ENCODE results near the gene MIEF2.

MIEF2 gene

DNA sequence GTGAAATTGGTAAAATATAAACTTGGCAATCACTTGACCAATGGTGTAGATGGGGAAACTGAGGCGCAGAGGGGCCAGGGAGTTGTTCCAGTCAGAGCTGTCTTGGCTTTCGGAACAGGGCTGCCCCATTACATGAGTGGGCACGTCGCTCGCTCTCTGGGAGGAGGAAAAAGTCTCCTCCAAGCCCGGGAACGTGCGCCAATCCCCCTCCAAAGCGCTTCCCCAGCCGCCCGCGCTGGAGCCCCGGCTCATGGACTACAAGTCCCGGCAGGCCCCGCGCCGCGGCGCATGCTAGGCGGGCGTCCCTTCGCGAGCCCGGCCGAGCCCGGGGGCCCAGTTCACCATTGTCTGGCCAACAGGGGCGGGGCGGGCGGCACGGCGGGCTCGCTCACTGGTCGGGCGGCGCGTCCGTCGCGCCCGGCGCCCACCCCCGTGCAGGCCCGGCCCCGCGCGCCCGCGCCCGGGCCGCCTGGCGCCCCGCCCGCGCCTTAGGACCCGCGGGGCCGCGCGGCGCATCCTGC is 35.3 kb upstream of the MIEF2 start, which contains the start of gene LLGL1:
LLGL1 (plus strand) TSS at position 515 of the 521 bp plus-strand sequence. CDS start 48 bp downstream, outside the sequence.
- peak within 1 kb of the TSS; percentile 88 for H3K4me3 ChIP-seq (ENCODE audit: low read depth, low read length)
- TF ChIP-seq, protein P1, sequence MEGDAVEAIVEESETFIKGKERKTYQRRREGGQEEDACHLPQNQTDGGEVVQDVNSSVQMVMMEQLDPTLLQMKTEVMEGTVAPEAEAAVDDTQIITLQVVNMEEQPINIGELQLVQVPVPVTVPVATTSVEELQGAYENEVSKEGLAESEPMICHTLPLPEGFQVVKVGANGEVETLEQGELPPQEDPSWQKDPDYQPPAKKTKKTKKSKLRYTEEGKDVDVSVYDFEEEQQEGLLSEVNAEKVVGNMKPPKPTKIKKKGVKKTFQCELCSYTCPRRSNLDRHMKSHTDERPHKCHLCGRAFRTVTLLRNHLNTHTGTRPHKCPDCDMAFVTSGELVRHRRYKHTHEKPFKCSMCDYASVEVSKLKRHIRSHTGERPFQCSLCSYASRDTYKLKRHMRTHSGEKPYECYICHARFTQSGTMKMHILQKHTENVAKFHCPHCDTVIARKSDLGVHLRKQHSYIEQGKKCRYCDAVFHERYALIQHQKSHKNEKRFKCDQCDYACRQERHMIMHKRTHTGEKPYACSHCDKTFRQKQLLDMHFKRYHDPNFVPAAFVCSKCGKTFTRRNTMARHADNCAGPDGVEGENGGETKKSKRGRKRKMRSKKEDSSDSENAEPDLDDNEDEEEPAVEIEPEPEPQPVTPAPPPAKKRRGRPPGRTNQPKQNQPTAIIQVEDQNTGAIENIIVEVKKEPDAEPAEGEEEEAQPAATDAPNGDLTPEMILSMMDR (IDR thresholded peaks at IDR 0.05; ENCODE audit: low read depth, low read length), result no peak

DNA sequence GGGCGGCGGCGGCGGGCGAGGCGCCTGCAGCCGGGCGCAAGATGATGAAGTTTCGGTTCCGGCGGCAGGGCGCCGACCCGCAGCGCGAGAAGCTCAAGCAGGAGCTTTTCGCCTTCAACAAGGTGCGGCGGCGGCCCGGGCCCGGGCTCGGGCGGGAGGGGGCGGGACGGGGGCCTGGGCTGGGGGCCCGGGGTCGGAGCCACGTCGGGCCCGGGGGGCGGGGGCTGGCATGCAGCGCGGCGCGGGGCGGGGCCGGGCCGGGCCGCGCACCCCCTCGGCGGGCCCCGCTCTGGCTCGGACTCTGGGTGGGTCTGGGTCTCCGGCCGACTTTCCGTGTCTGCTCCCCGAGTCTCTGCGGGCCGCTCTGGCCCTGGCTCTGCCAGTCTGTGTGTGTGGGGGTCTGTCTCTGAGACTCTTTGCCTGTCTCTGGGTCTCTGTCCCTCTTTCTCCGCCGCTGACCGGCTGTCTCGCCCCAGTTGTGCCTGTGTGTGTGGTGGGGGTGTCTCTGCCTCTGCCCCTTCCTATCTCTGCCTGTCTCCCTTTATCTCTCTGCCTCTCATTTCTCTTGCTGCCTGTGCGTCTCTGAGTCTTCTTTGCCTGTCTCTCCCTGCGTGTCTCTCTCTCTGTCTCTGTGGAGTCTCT is 34.7 kb upstream of the MIEF2 start:
- H3K4me3 ChIP-seq (ENCODE audit: low read depth, low read length), result peak overlapping the region; percentile 88
- TF ChIP-seq, protein P1 (IDR thresholded peaks at IDR 0.05; ENCODE audit: low read depth, low read length), result no peak

DNA sequence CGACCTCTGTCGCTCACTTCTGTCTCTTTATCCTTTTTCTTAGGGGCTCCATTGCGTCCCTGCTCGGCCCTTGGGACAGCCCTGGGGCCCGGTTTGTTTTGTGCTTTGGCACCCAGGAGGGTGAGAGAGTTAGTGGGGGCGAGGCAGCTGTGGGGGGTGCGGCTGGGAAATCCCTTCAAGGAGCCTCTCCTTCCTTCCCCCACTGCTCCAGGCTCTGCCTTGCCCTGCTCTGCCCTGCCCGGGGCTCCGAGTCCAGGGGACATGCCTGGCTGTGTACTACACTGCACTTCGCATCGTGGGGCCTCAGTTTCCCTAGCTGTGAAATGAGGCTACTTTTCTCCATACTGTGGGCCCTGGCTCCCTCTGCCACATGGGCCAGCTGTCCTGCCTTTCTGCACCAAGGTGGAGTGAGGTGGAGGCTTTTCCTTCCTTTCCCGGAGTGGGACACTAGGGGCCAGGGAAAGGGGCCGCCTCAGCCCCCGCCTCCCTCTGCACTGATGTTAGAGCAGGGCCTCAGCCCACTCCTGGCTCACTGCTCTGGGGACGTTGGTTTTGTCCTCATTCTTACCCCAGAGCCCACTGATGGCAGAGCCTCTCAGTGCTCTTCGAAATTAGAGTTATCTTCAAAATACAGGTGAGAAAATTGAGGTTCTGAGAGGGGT is 34.0 kb upstream of the MIEF2 start:
- TF ChIP-seq, protein P1 (IDR thresholded peaks at IDR 0.05; ENCODE audit: low read depth, low read length), result no peak
- H3K4me3 ChIP-seq (ENCODE audit: low read depth, low read length), result peak overlapping the region; percentile 88

DNA sequence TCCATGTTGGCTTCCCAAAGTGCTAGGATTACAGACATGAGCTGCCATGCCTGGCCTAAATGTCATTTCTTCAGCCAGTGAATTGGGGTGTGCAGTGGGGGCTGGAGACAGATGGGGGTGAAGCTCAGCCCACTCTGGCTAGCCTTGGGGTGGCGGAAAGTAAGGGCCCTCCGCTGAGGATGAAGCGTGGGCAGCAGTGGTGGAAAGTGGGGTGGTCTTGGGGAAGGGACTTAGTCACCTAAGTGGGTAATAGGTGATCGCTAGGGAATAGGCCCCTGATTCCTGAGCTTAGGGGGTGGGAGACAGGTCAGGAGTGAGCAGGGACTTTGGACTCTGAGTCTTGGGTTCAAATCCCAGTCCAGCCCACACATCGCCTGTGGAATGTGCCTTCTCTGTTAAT is 32.8 kb upstream of the MIEF2 start:
- H3K4me3 ChIP-seq (ENCODE audit: low read depth, low read length), result no peak overlapping the region
- TF ChIP-seq, protein P1 (IDR thresholded peaks at IDR 0.05; ENCODE audit: low read depth, low read length), result no peak

DNA sequence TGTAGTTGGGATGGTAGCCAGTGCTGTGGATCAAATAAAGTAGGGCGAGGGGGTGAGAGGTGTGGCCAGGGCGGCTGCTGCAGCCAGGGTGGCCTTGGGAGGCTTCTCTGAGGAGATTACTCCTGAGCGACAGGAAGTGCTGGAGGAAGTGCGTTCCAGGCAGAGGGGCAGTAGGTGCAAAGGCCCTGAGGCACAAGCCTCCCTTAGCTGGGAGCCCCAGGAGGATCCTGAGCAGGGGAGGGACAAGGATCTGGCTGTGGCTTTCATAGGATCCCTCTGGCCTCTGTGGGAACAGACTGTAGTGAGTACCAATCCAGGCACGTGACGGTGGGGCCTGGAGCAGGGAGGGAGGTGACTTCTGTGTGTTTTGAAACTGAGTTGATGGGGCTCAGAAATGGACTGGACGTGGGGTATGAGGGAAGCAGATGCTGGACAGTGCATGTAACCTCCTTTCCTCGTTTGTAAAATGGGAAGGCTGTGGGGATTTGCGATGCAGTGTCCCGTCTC is 32.2 kb upstream of the MIEF2 start:
- no peak overlapping the region for H3K4me3 ChIP-seq (ENCODE audit: low read depth, low read length)
- TF ChIP-seq, protein P1 (IDR thresholded peaks at IDR 0.05; ENCODE audit: low read depth, low read length), result no peak

DNA sequence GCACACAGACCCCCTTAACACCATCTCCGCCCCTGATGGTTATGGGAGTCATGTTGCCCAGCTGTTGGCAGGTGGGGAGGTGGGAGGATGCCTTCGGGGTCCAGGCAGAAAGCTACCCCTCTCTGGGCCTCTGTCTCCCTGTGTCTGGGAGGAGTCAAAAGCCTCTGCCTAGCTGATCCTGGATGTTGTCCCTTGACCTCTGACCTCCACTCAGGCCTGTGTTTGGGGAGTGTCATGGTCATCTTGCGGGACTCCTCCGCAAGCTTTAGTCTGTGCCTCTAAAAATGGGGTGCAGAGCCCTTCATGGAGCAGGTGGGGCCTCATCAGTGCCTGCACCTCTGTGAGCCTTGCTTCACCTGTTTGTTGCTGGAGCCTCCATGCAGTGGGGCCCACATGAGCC is 31.2 kb upstream of the MIEF2 start:
- TF ChIP-seq, protein P1 (IDR thresholded peaks at IDR 0.05; ENCODE audit: low read depth, low read length), result no peak
- H3K4me3 ChIP-seq (ENCODE audit: low read depth, low read length), result no peak overlapping the region

DNA sequence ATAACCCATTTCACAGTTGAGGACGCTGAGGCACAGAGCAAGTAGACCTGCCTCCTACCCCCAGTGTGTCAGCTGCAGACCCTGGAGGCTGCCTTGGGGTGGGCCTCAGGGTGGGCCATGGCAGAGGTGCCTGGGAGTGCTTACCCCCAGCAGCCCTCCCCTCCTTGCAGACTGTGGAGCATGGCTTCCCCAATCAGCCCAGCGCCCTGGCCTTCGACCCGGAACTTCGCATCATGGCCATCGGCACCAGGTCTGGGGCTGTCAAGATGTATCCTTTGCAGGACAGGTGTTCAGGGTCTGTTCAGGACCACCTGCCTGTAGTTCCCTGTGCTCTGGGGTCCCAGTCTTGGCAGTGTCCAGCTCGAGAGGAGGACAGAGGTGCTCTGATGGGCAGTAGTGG is 30.7 kb upstream of the MIEF2 start:
- no peak overlapping the region for H3K4me3 ChIP-seq (ENCODE audit: low read depth, low read length)
- TF ChIP-seq, protein P1 (IDR thresholded peaks at IDR 0.05; ENCODE audit: low read depth, low read length), result no peak

All from WI38 (cell line).